Heart right ventricle (tissue), 16 donors: Measurements from ENCODE around the gene DBI. TPM values are rescaled to one million over a fixed set of nuclear protein-coding genes. Genes with fewer than 3 reads are reported as not detected.

Experiments
- ATAC-seq, 8 donors: fragments of 200-7000 bp; cut with Tn5 transposase; one replicate each; pipeline ENCODE4 v1.9.1; 2020; ENCODE audit warnings: mild to moderate bottlenecking in 8 of 8, moderate library complexity in 8 of 8, moderate number of reproducible peaks in 1 of 8
- DNase-seq, 2 donors: peaks; one replicate each; pipeline ENCODE4 v3.0.0-alpha.2; 2020
- H3K27ac ChIP-seq, 10 donors: fragments of 200-600 bp; sonication (generic) in 2 of 10; one replicate each; pipeline versions ENCODE4 v1.5.0 to v1.8.0; 2020 to 2022; ENCODE audit warnings: mild to moderate bottlenecking in 3 of 10
- H3K27me3 ChIP-seq, 7 donors: fragments of 200-600 bp; one replicate each; pipeline ENCODE4 v1.8.0; 2021 to 2022; ENCODE audit warnings: mild to moderate bottlenecking in 2 of 7
- H3K36me3 ChIP-seq, 9 donors: fragments of 200-600 bp; sonication (generic) in 1 of 9; one replicate each; pipeline versions ENCODE4 v1.5.0 to v1.8.0; 2020 to 2022; ENCODE audit warnings: mild to moderate bottlenecking in 2 of 9
- H3K4me1 ChIP-seq, 9 donors: fragments of 200-600 bp; sonication (generic) in 1 of 9; one replicate each; pipeline versions ENCODE4 v1.5.0 to v1.8.0; 2020 to 2022; ENCODE audit warnings: mild to moderate bottlenecking in 4 of 9
- H3K4me3 ChIP-seq, 10 donors: fragments of 200-600 bp; sonication (generic) in 2 of 10; one replicate each; pipeline versions ENCODE4 v1.5.0 to v1.8.0; 2020 to 2022; ENCODE audit warnings: mild to moderate bottlenecking in 7 of 10, moderate library complexity in 2 of 10
- H3K9me3 ChIP-seq, 11 donors: fragments of 200-600 bp in 10 of 11; sonication (generic) in 2 of 11; one replicate each; pipeline versions ENCODE4 v1.5.0 to v1.8.0; 2013 to 2022; ENCODE audit warnings: mild to moderate bottlenecking in 2 of 11, control low read depth in 1 of 11, moderate library complexity in 1 of 11
- WGBS, 2 donors: extraction: QIAGEN DNeasy Blood & Tissue Kit; methylation state at CpG; one replicate each; pipeline ENCODE4 v1.1.7; 2013; ENCODE audit warnings: inconsistent platforms in 1 of 2; 5-methylcytosine and 5-hydroxymethylcytosine counted together
- intact Hi-C, 10 donors: fragments of 100-400 bp; cut with DNase I; formaldehyde crosslinking; loops; one replicate each; pipeline versions ENCODE4 v1.11.1 to v1.14.2; 2022
- polyA plus RNA-seq, 2 donors: library from polyadenylated mRNA; stranded (reverse); fragments of 200-250 nt; gene quantifications; one replicate each; pipeline ENCODE4 v1.2.3, GENCODE V29; 2013
- total RNA-seq, 10 donors: library from RNA; stranded (reverse); fragmentation: NEBNext Ultra II Directional in 3 of 10; extraction: Animal tissue kit (Norgen Biotek cat#: 25700) in 3 of 10; gene quantifications; one replicate each; pipeline versions ENCODE4 v1.2.1 to v1.2.4, GENCODE V29; 2021 to 2023
- TF ChIP-seq, protein P1 (sequence below), 9 donors: fragments of 200-600 bp; sonication (generic) in 2 of 9; IDR thresholded peaks; one replicate each; pipeline versions ENCODE4 v1.5.0 to v1.8.0; 2021 to 2022; ENCODE audit warnings: antibody characterized with exemption in 9 of 9, mild to moderate bottlenecking in 5 of 9, moderate library complexity in 1 of 9
- donor health status: Arrhythmogenic right ventricular cardiomyopathy.
- donor health status: ischemic (EF 13 %, LVEDD 7.1; RV severe dilation, severe dysfunction).
- donor health status: healthy with polysubstance abuse.
- donor health status: DM: no; HTN: yes; CAD: no.
- donor health status: DM: no; HTN: no; CAD: no.
- donor health status: ischemic (EF 25% LVEDD 6.9; RV normal size, moderate dysfunction).
- donor health status: ischemic (EF 25% LVEDD 5.7; RV mildly dilated, moderate dysfunction).
- donor health status: healthy.
- donor health status: DM: yes; HTN: yes; CAD: no.
- donor health status: Ischemic cardiomyopathy.
- donor health status: ischemic (EF 35%, LVEDD 5.7; RV mildly dilated, moderate dysfunction).
- donor health status: nonischemic (EF 11% LVEDD 7.7; RV severe dilation, severe dysfunction).
- donor health status: DM: yes; HTN: yes; CAD: no.
- donor health status: PGD.
- donor health status: ischemic (EF 29% LVEDD 5.4; RV normal size, mild dysfunction).
- donor health status: nonischemic (EF 23%, LVEDD 6.1; RV moderate dilation, normal function).

Gene DBI
- total and polyA plus RNA-seq, 12 donors: 195 to 502 (median 274) TPM

DNA sequence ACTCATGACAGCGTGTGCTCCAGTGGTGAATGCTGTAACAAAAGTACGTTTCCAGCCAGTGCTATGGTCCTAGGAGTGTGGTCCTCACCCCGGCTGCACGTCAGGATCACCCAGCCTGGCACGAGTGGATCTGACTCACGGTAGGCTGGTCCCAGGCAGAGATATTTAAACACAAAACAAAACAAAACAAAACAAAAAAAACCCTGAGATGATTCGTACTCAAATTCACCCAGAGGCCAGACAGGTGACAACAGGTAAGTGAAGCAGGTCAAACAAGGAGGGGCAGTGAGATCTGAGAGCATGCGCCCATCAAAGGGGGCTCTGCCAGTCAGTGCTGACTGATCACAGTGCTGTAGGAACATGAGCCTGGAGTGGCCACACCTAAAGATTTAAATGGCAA is 43.3 kb upstream of the DBI start:
- TF ChIP-seq, protein P1, sequence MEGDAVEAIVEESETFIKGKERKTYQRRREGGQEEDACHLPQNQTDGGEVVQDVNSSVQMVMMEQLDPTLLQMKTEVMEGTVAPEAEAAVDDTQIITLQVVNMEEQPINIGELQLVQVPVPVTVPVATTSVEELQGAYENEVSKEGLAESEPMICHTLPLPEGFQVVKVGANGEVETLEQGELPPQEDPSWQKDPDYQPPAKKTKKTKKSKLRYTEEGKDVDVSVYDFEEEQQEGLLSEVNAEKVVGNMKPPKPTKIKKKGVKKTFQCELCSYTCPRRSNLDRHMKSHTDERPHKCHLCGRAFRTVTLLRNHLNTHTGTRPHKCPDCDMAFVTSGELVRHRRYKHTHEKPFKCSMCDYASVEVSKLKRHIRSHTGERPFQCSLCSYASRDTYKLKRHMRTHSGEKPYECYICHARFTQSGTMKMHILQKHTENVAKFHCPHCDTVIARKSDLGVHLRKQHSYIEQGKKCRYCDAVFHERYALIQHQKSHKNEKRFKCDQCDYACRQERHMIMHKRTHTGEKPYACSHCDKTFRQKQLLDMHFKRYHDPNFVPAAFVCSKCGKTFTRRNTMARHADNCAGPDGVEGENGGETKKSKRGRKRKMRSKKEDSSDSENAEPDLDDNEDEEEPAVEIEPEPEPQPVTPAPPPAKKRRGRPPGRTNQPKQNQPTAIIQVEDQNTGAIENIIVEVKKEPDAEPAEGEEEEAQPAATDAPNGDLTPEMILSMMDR (IDR thresholded peaks at IDR 0.05): no peak
- 92 to 94% methylated on average over 8 of the region's 8 CpGs for WGBS, 2 donors
- H3K36me3 ChIP-seq: no peaks in the 10 kb centered on the region
- no peaks in the 10 kb centered on the region for H3K27me3 ChIP-seq
- H3K4me1 ChIP-seq: peaks cover 0 to 11% (median 0%) of the 10 kb centered on the region in 9 donors
- intact Hi-C loops: no loop called here
- ATAC-seq (no peak), DNase-seq (no peak)
- H3K4me3 ChIP-seq: no peak overlapping the region
- no peak overlapping the region for H3K27ac ChIP-seq
- H3K9me3 ChIP-seq: peaks cover 0 to 7% (median 0%) of the 10 kb centered on the region in 11 donors

DNA sequence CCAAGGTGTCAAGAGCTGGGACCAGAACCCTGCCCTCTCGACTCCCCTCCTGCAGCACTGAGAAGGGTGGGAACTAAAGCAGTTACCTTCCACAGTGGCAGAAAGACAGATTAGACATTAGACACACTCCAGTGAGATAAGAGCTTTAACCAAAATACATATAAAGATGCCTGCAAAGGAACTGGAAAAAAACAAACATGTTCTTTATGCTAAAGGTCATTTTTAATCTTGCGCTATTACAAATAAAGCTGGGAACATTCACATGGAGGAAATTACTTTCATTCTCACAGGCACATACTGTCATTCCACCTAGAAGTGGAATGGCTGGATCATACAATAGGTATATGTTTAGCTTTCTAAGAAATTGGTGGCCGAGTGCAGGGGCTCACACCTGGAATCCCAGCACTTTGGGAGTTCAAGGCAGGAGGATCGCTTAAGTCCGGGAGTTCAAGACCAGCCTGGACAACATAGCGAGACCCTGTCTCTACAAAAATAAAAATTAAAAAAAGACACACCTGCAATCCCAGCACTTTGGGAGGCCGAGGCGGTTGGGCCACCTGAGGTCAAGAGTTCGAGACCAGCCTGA is 42.0 kb upstream of the DBI start:
- intact Hi-C loops: no loop called here
- H3K36me3 ChIP-seq: no peaks in the 10 kb centered on the region
- H3K4me3 ChIP-seq: no peak overlapping the region
- peaks cover 0 to 10% (median 0%) of the 10 kb centered on the region in 9 donors for H3K4me1 ChIP-seq
- ATAC-seq (no peak), DNase-seq (no peak)
- TF ChIP-seq, protein P1 (IDR thresholded peaks at IDR 0.05): no peak
- no peaks in the 10 kb centered on the region for H3K27me3 ChIP-seq
- no peak overlapping the region for H3K27ac ChIP-seq
- no peaks in the 10 kb centered on the region for H3K9me3 ChIP-seq
- WGBS, 2 donors: 88 to 93% methylated on average over 9 of the region's 9 CpGs

DNA sequence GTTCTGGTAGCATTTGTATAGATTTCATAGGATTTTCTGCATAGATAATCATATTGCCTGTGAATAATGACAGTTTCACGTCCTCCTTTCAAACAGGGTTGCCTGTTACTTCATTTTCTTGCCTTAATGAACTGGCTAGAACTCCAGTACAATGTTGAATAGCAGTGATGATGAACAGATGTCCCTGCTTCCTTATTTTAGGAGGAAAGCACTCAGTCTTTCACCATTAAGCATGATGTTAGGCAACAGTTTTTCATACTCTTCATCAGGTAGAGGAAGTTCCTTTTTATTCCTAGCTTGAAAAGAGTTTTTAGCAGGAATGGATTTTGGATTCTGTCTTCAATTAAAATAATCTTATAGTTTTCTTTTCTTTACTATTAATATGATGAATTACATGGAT is 39.8 kb upstream of the DBI start:
- DNase-seq (no peak), ATAC-seq (no peak)
- Histone ChIP-seq H3K27me3 (no peaks in the 10 kb centered on the region), H3K27ac (no peak overlapping the region), H3K4me1 (peaks cover 0 to 10% (median 0%) of the 10 kb centered on the region in 9 donors), H3K36me3 (no peaks in the 10 kb centered on the region), H3K9me3 (no peaks in the 10 kb centered on the region), H3K4me3 (no peak overlapping the region)
- intact Hi-C loops: no loop called here
- 78 to 87% methylated on average over 1 of the region's 1 CpG for WGBS, 2 donors
- TF ChIP-seq, protein P1 (IDR thresholded peaks at IDR 0.05): no peak

DNA sequence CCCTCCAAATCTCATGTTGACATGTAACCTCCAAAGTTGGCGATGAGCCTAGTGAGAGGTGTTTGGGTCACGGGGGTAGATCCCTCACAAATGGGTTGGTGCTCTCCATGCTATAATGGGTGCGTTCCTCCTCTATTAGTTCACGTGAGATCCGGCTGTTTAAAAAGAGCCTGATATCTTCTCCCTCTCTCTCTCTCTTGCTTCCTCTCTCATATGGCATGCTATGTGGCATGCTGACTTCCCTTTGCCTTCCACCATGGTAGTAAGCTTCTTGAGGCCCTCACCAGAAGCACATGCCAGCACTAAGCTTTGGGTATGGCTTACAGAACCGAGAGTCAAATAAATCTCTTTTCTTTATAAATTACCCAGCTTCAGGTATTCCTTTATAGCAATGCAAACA is 39.3 kb upstream of the DBI start:
- TF ChIP-seq, protein P1 (IDR thresholded peaks at IDR 0.05): no peak
- Histone ChIP-seq H3K36me3 (no peaks in the 10 kb centered on the region), H3K4me3 (no peak overlapping the region), H3K4me1 (peaks cover 0 to 10% (median 0%) of the 10 kb centered on the region in 9 donors), H3K27me3 (no peaks in the 10 kb centered on the region), H3K9me3 (no peaks in the 10 kb centered on the region), H3K27ac (no peak overlapping the region)
- ATAC-seq (no peak), DNase-seq (no peak)
- WGBS, 2 donors: 95 to 96% methylated on average over 6 of the region's 6 CpGs
- intact Hi-C loops: no loop called here
